Endothelial cell of umbilical vein (primary cell): ENCODE data around the gene SLC4A1AP. TPM values are rescaled to one million over a fixed set of nuclear protein-coding genes. Genes with fewer than 3 reads are reported as not detected.

Source experiments
- BruUV-seq: library from RNA; stranded (reverse); fragments of 400-500 nt; replicated peaks from 2 replicates; lab custom pipeline; 2021; lab: Mats Ljungman, UMichigan
- CTCF ChIA-PET: fragments of 300-600, 350-600 bp; sonication (Branson Sonifier 250); formaldehyde crosslinking; loops from one replicate; lab custom pipeline; 2021; ENCODE audit warnings: antibody characterized with exemption, inconsistent platforms; lab: Charles Lee
- POLR2A ChIA-PET: fragments of 300-600, 350-600 bp; sonication (Branson Sonifier 250); formaldehyde crosslinking; loops from one replicate; lab custom pipeline; 2021; ENCODE audit warnings: antibody characterized with exemption, inconsistent platforms; lab: Charles Lee
- DNase-seq: peaks from one replicate; pipeline ENCODE4 v3.0.0-alpha.2; 2011; ENCODE audit warnings: low read depth, low spot score
- FAIRE-seq: peaks from 2 replicates; lab custom pipeline; 2011; peaks lifted over from hg19 to GRCh38; lab: Jason Lieb, UNC
- H2AFZ ChIP-seq: 2 replicates; pipeline ENCODE4 v1.6.0; 2012; ENCODE audit warnings: low read depth, low read length, control low read depth, inconsistent platforms
- H3K27ac ChIP-seq: 2 replicates; pipeline ENCODE4 v1.5.1; 2011; ENCODE audit warnings: low read depth, mild to moderate bottlenecking, control low read depth, low read length, moderate library complexity; ENCODE audit not compliant: insufficient read depth
- H3K27me3 ChIP-seq, 2 experiments: 2 replicates each; pipeline versions ENCODE4 v1.6.0 to v1.6.1; 2011; ENCODE audit warnings: low read length in 2 of 2, mixed read lengths in 1 of 2; ENCODE audit not compliant: control insufficient read depth in 2 of 2, insufficient read depth in 2 of 2
- H3K36me3 ChIP-seq, 2 experiments: 2 replicates in 1 of 2; 3 replicates in 1 of 2; pipeline ENCODE4 v1.5.1; 2011; ENCODE audit warnings: low read length in 2 of 2, mild to moderate bottlenecking in 1 of 2, moderate library complexity in 1 of 2; ENCODE audit not compliant: control insufficient read depth in 2 of 2, insufficient read depth in 2 of 2; ENCODE audit errors: extremely low read depth in 1 of 2
- H3K4me1 ChIP-seq: 3 replicates; pipeline ENCODE4 v1.5.1; 2011; ENCODE audit warnings: mild to moderate bottlenecking, low read length; ENCODE audit not compliant: control insufficient read depth, insufficient read depth; ENCODE audit errors: extremely low read depth
- H3K4me2 ChIP-seq: 2 replicates; pipeline ENCODE4 v1.6.1; 2011; ENCODE audit warnings: low read length, control low read depth, mixed read lengths; ENCODE audit not compliant: insufficient read depth
- H3K4me3 ChIP-seq, 3 experiments: fragments of 200-600 bp in 1 of 3; sonication (generic), shearing (Covaris generic) in 1 of 3; replicated peaks in 1 of 3; 2 replicates each; pipeline ENCODE4 v1.5.1; 2011 to 2016; ENCODE audit warnings: control low read depth in 3 of 3, low read length in 3 of 3, mild to moderate bottlenecking in 2 of 3, inconsistent platforms in 1 of 3, low read depth in 1 of 3, moderate library complexity in 1 of 3; ENCODE audit not compliant: insufficient read depth in 1 of 3
- H3K79me2 ChIP-seq: 2 replicates; pipeline ENCODE4 v1.6.0; 2012; ENCODE audit warnings: low read length, inconsistent platforms; ENCODE audit not compliant: control insufficient read depth, insufficient read depth
- H3K9ac ChIP-seq: replicated peaks from 2 replicates; pipeline ENCODE3; 2011; ENCODE audit warnings: low read length, control low read depth; ENCODE audit not compliant: insufficient read depth; ENCODE audit errors: extremely low read depth
- H3K9me1 ChIP-seq: replicated peaks from 3 replicates; pipeline ENCODE4 v1.6.0; 2011; ENCODE audit warnings: mild to moderate bottlenecking, low read length; ENCODE audit not compliant: control insufficient read depth, insufficient read depth; ENCODE audit errors: extremely low read depth
- H3K9me3 ChIP-seq: replicated peaks from 2 replicates; pipeline ENCODE4 v1.5.1; 2012; ENCODE audit warnings: low read length, inconsistent platforms; ENCODE audit not compliant: control insufficient read depth, insufficient read depth
- H4K20me1 ChIP-seq: replicated peaks from 2 replicates; pipeline ENCODE3; 2011; ENCODE audit warnings: mild to moderate bottlenecking, low read length; ENCODE audit not compliant: control insufficient read depth, insufficient read depth; ENCODE audit errors: extremely low read depth
- CTCF ChIP-seq, 2 donors: IDR thresholded peaks; 1 replicate in 1 of 2; 2 replicates in 1 of 2; pipeline ENCODE4 v1.5.1; 2011; ENCODE audit warnings: low read length in 2 of 2, mild to moderate bottlenecking in 2 of 2, moderate library complexity in 2 of 2, control low read depth in 1 of 2, inconsistent platforms in 1 of 2, low read depth in 1 of 2; ENCODE audit not compliant: insufficient read depth in 1 of 2; ENCODE audit errors: extremely low read depth in 1 of 2
- EZH2 ChIP-seq: IDR thresholded peaks from 2 replicates; pipeline ENCODE4 v1.6.1; 2012; ENCODE audit warnings: borderline replicate concordance, low read depth, mild to moderate bottlenecking, moderate library complexity, low read length, inconsistent platforms; ENCODE audit not compliant: severe bottlenecking
- FOS ChIP-seq: IDR thresholded peaks from 2 replicates; pipeline ENCODE4 v1.6.1; 2011; ENCODE audit warnings: mild to moderate bottlenecking, low read length, moderate library complexity, borderline replicate concordance; ENCODE audit not compliant: insufficient read depth
- GATA2 ChIP-seq: IDR thresholded peaks from 2 replicates; pipeline ENCODE4 v1.7.0; 2011; ENCODE audit warnings: low read depth, mild to moderate bottlenecking, moderate library complexity, mixed read lengths, low read length; ENCODE audit not compliant: insufficient read length, insufficient read depth
- JUN ChIP-seq: IDR thresholded peaks from 2 replicates; pipeline ENCODE4 v1.6.1; 2011; ENCODE audit warnings: borderline replicate concordance, low read depth; ENCODE audit not compliant: insufficient read length, insufficient read depth
- MAX ChIP-seq: IDR thresholded peaks from 2 replicates; pipeline ENCODE4 v1.6.1; 2011; ENCODE audit not compliant: insufficient read depth, insufficient read length
- MYC ChIP-seq: IDR thresholded peaks from one replicate; pipeline ENCODE4 v1.6.1; 2011; ENCODE audit warnings: mild to moderate bottlenecking, low read depth, low read length
- POLR2A ChIP-seq: IDR thresholded peaks from 2 replicates; pipeline ENCODE4 v1.6.1; 2012; ENCODE audit warnings: low read depth, mild to moderate bottlenecking, control low read depth, low read length
- POLR2AphosphoS5 ChIP-seq: IDR thresholded peaks from 2 replicates; pipeline ENCODE4 v1.6.1; 2012; ENCODE audit warnings: low read depth, mild to moderate bottlenecking, control low read depth, low read length, moderate library complexity; ENCODE audit not compliant: insufficient read depth
- dilution Hi-C: fragments of 300-500 bp; cut with MboI; formaldehyde crosslinking; loops from one replicate; pipeline ENCODE4 v1.15.0; 2019; ENCODE audit warnings: low sequenced_read_pairs; ENCODE audit not compliant: extremely low pct_ligation_motif_present
- intact Hi-C: fragments of 100-400 bp; cut with micrococcal nuclease; formaldehyde crosslinking; loops from one replicate; pipeline ENCODE4 v1.10.0; 2022
- polyA plus RNA-seq, 4 experiments: library from polyadenylated mRNA; depleted of rRNA in 3 of 4; stranded (reverse) in 3 of 4; unstranded in 1 of 4; fragments of >200 nt; gene quantifications; 2 replicates each; pipeline versions ENCODE4 v1.2.1 to v1.2.3, GENCODE V29; 2011 to 2012; ENCODE audit warnings: missing spikeins in 1 of 4
- total RNA-seq: library from RNA; stranded (reverse); gene quantifications from 2 replicates; pipeline ENCODE4 v1.2.3, GENCODE V29; 2021

Gene SLC4A1AP
- total and polyA plus RNA-seq, 2 donors (not counting 3 experiments of a cell fraction or from before 2014, with no cell fraction given), result 9.5 to 28.4 TPM

- Histone ChIP-seq H3K27me3 (no peaks in the 10 kb centered on the region), H3K27ac (no peak overlapping the region), H2AFZ (no peak overlapping the region), H3K4me2 (no peak overlapping the region), H3K36me3 (no peaks in the 10 kb centered on the region), H3K9me1 (no peaks in the 10 kb centered on the region), H4K20me1 (no peaks in the 10 kb centered on the region), H3K9ac (no peak overlapping the region), H3K9me3 (no peaks in the 10 kb centered on the region), H3K4me1 (peaks cover 13% of the 10 kb centered on the region), H3K4me3 (no peak overlapping the region), H3K79me2 (no peaks in the 10 kb centered on the region)
- FAIRE-seq (no peak), DNase-seq (no peak)
- ChIA-PET POLR2A (no interaction called here), CTCF (interaction anchor here (1.1 to 1.2 kb wide), 2 partner anchors 7 to 15 kb away, joined by 4 to 5 read pairs; no protein-coding TSS in a partner anchor)
- BruUV-seq, result no TSS peak
- TF ChIP-seq MYC, result no peak
- intact Hi-C loops, result no loop called here
- dilution Hi-C loops, result loop anchor here (25.0 kb wide), 1 partner anchor 683 kb away; no protein-coding TSS in a partner anchor
These were observed 65.5 kb downstream of the SLC4A1AP start for GRCh38 chr2:27729198-27729597.

- no peaks in the 10 kb centered on the region for H4K20me1 ChIP-seq
- H3K9ac ChIP-seq, result no peak overlapping the region
- no peak overlapping the region for H3K27ac ChIP-seq
- TF ChIP-seq MYC (no peak), FOS (no peak), POLR2AphosphoS5 (no peak), EZH2 (no peak), GATA2 (no peak), CTCF (IDR thresholded peaks at IDR 0.05; ENCODE audit: extremely low read depth in 1 of 2, insufficient read depth in 1 of 2, low read depth in 1 of 2, low read length in 2 of 2) (no peak), POLR2A (no peak), MAX (no peak), JUN (no peak)
- no peak overlapping the region for H3K4me3 ChIP-seq
- CTCF ChIA-PET, result interaction anchor here (1.1 to 1.7 kb wide), 3 partner anchors 14 to 46 kb away, joined by 3 to 5 read pairs (median 4); no protein-coding TSS in a partner anchor
- no peak for DNase-seq
- no peak for FAIRE-seq
- intact Hi-C loops, result no loop called here
- no peaks in the 10 kb centered on the region for H3K36me3 ChIP-seq
- H3K4me2 ChIP-seq, result no peak overlapping the region
- no peak overlapping the region for H2AFZ ChIP-seq
- POLR2A ChIA-PET, result no interaction called here
- dilution Hi-C loops, result loop anchor here (25.0 kb wide), 1 partner anchor 683 kb away; no protein-coding TSS in a partner anchor
- BruUV-seq, result no TSS peak
- H3K79me2 ChIP-seq, result no peaks in the 10 kb centered on the region
- H3K4me1 ChIP-seq, result peaks cover 13% of the 10 kb centered on the region
- H3K27me3 ChIP-seq, result no peaks in the 10 kb centered on the region
- H3K9me1 ChIP-seq, result no peaks in the 10 kb centered on the region
- no peaks in the 10 kb centered on the region for H3K9me3 ChIP-seq
These were observed 65.9 kb downstream of the SLC4A1AP start for GRCh38 chr2:27729614-27730013.
